CD4-positive, alpha-beta T cell treated with Interleukin-21 for 1 hour (primary cell): ENCODE measurements around the gene COL10A1.

ENCODE experiments used
- DNase-seq: peaks from one replicate; pipeline ENCODE4 v3.0.0-alpha.2; 2020

The COL10A1 gene

DNA sequence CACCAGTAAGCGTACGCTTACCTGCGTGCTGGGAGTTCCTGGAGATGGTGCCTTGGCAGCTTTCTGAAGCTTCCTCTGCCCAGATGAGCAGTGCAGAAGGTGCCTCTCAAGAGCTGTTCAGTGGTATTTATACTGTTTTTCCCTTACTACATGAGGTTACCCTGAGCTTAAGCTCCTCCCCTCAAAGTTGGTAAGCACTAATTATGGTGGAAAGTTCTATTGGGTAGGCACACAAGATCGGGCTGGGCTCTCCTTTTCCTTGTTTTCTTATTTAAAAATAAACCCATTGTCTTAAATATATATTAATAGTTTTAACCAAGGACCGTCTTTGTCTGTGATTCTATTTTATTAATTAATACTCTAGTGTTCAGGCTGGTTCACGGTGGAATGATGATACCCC is at the start of gene COL10A1:
TSS of gene COL10A1 (minus strand) at position 101 of the 400 bp plus-strand sequence. CDS start 640 bp downstream, outside the sequence.
- no peak for DNase-seq

DNA sequence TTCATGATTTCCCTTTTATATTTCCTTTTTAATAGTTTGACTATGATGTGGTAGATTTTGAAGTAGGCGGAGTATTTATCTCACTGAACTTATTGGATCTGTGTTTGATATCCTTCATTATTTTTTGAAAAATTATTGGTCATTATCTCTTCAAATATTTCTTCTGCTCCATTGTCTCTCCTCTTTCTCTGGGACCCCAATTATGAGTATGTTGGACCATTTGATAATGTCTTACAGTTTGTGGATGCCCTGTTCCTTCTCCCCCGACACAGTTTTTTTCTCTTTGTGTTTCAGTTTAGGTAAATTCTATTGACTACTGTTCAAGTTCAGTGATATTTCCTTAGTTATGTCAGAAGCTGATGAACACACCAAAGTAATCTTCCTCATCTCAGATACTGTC is 49.4 kb upstream of the COL10A1 start:
- DNase-seq, result no peak

DNA sequence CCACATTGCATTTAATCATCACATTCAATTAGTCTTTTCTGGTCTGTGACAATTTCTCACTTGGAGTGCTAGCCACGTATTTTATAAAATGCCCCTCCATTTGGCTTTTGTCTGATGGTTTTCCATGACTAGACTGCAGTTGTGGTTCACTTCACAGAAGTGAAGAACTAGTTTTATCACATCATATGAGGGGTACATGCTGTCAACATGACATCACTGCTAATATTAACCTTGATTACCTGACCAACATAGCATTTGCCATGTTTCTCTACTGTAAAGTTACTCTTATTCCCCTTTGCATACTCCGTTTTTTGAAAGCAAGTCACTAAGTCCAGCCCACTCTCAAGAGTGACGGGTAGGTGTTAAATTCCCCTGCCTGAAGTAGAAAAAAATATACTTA is 48.0 kb upstream of the COL10A1 start:
- DNase-seq, result no peak

DNA sequence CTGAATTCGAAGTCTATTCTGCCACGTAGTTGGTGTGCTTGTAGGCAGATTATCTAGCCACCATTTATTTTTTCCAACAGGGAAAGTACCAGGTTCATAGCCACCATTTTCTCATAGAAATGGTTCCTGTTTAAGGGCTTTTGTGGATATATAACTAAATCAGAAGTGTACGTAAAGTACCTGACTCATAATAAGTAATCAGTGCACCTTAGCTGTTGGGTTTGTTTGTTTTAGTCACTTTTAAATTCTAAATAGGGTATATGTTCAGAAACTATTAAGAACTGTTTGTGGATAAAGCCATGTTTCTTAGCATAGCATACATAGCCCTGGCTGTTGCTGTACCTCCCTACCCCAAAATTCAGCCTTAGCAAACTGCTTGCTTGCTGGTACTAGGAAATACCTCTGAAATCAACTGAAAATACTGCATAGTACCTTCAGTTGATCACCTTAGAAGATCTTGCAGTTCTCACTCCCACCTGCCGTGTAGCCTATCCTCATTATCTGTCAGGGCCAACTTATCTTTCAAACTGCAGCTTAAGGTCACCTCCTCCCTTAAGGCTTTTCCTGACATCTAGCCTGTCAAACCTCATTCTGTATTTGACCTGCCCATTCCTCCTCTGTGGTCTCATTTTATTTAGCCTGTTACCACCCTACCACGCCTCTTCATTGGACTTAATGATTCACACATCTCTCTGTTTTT is 44.6 kb upstream of the COL10A1 start:
- DNase-seq, result no peak

DNA sequence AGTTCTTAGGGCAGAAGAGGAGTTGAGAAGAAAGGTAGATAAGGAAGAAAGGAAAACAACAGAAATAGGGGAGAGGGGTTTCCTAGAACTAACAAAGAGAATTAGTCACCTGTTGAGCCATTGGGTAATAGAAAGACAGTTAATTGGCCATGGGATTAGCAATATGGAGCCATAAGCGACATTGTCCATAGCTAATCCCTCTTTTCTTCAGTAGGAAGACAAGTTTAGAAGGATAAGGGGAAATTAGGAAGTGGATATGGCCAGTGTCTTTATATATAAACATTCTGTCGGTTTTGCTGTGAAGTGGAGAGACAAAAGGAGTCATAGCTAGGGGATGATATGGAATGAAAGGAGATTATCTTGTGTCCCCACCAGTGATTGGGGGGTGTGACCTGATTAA is 43.9 kb upstream of the COL10A1 start:
- DNase-seq, result no peak

DNA sequence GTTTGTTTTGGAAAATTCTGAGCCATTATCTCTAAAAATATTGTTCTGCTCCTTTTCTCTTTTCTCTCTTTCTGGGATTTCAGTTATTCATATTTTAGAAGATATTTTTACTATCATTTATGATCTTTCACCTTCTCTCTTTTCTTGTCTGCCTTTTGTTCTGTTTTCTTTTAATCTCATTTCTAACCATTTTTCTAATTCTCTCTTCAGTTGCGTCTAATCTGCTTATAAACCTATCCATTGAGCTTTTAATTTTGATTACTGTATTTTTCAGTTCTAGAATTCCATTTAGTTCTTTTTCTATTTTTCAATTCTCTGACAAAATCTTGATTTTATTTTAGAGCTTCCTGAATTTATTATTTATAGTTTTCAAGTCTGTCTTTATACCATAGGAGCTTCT is 42.2 kb upstream of the COL10A1 start:
- DNase-seq, result no peak

DNA sequence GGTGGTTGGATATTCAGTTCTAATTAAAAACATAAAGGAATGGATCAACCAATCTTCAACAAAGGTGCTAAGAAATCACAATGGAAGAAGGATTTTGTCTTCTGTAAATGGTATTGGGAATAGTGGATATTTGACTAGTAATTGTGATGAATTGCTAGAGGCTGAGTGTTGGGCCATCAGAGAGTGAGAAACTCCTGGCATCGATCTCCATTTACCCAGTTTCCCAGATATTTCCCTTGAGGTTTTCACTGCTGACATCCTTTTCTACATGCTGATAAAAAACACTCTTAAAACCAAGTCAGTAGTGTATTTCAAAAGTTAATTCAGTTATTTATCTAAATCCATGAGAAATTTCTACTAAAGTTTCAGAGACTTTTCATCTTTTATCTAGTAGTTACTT is 40.4 kb upstream of the COL10A1 start:
- no peak for DNase-seq

DNA sequence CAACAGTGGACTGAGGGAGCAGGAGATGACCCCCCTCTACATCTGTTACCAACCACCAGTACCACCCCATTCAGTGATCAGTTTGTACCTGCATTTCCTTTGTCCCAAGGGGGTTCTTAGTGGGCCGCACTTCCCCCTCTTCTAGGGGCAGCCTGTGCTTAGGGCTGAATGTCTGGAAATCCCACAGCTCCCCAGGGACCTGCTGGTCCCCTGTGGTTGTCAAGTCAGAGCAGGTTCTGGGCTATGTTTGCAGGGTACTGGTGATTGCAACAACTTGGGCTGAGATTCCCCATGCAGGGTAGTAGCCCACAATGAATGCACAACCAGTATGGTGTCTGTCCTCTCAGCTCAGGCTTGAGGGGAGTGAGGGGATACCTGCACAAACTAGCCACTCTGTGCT is 39.7 kb upstream of the COL10A1 start:
- DNase-seq, result no peak

DNA sequence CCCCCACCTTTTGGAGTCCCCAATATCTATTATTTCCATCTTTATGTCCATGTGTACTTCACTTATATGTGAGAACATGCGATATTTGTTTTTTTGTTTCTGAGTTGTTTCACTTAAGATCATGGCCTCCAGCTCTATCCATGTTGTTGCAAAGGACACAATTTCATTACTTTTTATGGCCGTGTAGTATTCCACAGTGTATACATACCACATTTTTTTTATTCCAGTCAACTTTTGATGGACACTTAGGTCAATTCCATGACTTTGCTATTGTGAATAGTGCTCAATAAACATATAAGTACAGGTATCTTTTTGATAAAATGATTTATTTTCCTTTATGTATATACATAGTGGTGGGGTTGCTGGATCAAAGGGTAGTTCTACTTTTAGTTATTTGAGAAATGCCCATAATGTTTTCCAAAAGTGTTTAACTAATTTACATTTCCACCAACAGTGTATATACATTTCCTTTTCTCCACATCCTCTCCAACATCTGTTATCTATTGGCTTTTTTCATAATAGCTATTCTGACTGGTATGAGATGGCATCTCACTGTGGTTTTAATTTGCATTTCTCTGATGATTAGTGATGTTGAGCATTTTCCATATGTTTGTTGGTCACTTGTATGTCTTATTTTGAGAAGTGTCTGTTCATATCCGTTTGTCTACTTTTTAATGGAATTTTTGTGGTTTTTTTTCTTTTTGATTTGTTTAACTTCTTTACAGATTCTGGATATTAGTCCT is 34.0 kb upstream of the COL10A1 start:
- no peak for DNase-seq

DNA sequence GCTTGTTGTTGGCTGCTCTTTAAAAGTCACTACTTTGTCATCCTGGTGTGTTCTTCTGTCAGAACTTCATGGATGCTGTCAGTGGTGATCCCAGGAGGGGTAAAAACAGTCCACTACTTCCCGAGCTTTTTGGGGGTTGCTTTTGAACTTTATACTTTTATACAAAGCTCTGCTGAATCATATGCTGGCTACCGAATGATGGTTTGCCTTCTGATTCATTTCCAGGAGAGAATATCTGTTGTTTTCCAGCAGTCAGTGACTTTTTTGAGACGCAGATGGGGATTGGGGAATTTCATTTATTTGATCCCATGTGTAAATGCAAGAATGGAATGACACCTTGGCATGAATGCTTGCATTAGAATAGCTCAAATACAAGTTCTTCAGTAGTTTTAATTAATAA is 32.7 kb upstream of the COL10A1 start:
- DNase-seq, result no peak

DNA sequence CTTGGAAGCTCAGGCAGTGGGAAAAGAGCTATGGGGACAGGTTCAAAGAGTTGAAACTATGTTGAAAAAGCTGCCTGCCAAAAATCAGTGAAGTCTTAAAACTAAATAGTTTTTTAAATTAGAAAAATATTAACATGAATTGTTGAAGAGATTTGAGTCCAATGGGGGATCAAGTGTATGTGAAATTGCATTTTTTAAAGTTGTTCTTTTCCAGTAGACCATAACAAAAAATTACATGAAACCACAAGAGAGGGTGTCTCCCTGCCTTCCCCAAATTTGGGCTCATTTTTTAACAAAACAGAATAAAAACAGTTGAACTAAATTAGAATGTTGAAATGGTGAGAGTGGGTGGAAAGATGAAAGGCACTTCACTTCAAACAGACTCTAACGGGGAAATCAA is 31.5 kb upstream of the COL10A1 start:
- DNase-seq, result no peak

DNA sequence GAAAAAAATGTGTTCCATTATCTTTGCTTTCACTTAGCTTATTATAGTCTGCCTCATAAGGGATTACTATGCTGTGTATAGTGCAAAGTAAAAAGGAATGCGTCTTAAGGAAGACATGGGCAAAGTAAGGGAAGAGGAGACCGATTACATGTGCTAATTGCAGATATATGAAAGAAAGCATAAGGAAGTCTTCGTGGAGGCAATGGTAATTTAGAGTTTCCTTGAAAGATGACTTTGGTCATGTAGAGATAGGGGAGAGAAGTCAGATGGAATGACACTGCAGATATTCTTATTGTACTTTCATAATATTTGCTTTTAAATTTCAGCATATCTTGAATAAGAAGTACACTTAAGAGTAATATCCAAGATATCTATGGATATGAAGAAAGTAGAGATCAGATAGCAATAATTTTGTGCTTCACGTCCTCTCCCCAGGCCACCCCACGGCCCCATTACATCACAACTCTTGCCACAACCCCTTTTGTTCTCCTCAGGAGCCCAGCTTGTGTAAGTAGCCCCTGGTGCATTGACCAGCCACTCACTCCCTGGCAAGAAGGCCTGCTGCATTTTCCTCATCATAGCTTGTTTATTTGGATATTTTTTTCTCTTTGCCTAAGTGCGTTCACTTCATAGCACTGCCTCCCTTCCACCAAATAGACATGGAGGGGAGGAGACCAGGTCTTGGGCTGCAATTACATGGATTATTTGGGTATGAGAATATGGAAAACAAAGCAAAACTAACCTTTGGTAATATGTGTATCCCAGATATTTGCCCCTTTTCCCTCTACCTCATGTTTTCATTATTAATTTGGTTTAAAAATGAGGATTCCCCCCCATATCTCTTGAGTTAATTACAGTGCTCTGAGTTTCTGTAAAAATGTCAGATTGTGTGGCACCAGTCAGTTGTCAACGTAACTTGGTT is 30.7 kb upstream of the COL10A1 start:
- no peak for DNase-seq

DNA sequence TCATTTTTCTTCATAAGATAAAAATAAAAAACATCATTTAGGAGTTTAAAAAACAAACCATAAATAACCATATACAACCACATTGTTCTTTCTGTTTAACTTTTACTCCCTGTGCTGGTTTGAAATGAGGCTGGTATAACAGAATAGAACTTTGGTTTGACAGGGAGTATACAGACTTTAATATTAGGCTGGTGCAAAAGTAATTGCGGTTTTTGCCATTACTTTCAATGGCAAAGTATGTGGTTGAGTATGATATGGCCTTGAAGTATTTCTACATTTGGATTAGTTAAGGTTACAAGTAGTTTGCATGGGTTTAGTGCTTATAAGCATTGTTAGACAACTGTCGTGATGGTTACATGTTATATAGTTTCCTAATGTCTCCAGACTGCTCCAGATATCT is 29.0 kb upstream of the COL10A1 start:
- no peak for DNase-seq

DNA sequence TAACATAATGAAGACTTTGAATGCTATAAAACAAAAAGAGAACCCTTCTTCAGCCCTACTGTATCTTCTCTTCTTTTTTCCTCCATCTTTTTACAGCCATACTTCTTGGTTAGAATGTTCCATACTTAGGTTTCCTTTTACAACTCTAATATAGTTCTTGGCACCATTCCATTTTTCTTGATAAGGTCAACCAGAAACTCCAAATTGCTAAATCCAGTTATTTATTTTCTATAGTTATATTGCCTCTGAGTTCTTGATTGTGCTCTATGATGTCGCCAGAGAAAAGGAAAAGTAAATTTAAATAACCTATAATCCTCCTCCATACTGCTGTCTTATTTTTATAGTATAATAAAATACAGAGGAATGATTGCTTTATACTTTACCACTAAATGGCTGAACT is 26.7 kb upstream of the COL10A1 start:
- DNase-seq, result no peak

DNA sequence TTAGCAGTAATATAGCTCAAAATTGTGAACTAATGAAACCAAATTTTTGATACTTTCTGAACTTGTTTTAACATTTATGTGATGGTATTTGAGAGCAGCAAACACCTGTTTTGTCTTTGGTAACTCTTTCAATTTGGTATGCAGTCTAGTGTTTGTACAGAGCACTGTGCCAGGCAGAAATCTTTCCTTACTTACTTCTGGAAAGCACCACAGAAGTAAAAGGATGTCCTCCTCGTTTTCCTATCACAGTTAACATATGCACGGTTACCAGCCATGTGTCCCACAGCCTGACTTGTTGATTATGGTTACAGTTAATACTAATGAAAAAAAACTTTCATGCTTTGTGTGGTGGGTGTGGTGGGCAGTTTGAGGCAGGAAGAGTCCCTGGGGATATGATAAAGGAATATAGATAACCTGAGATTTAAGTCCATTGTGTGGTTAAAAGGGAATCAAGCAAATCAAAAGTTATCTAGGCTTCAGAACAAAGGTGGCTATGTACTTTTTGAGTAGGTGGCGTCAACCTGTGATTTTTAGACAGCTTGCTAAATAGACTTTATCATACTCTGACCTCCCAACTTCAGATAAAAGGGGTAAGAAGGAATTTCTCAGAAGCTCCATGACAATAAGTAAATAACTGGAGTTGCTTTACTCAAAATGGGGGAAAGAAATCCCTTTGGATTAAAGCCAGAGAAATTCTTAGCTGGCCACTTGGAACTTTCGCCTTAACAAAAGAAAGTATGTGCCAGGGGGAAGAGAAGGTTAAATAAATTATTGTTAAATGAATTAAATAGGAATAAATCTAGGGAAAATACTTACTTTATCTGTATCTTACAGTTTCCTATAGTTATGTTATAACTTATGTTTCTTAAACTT is 20.1 kb upstream of the COL10A1 start:
- no peak for DNase-seq

DNA sequence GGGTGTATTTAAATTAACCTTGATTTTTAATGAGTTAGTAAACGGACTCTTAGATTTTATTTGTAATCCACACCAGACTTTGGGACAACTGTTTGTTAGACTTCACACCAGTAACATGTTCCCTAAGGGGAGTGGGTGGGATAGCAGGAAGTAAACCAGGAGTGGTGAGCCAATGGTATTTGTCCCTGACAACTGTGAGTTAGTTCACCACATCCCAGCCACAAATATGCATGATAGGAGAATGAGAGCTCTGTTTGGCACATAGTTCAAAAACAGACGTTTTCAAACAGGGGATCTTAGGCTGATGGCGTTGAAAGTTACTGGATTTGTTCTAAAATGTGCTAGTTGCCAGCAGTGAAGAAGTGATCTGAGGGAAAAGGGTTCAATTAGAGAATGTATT is 18.7 kb upstream of the COL10A1 start:
- no peak for DNase-seq

DNA sequence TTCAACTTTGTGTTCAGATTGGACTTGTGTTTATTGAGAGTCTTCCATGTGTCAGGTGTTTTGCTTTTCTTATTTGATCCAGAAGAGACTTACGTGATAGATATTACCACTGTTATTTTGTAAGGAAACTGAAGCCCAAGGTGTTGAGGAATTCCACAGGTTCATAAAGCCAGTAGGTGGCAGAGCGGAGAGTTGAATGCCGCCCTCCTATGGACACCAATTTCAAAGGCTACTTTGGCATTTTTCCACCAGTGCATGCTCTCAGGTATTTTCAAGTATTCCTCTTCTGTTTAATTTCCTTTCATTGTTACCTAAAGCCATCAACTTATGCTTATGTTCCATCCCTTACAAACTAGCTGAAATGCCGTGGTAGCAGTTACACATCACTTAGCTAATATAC is 14.0 kb upstream of the COL10A1 start:
- no peak for DNase-seq

DNA sequence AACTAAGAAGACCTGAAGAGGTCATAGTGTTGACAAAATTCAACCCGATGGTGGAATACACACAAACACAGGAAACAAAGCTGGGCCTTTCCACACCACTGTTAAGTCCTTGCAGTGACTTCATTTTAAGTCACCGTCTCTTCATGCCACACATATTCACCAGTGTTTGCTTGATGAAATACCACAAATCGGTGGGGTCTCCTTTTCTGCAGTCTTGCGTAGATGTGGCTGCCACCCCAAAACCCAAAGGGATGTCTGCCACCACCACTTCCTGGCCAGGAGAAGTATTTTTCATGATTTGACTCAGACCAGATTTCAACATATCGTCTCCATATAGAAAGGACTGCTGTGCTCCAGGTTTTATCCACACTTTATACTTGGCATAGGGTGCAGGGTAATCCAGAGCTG is 11.0 kb upstream of the COL10A1 start:
- DNase-seq, result peak; percentile 11

DNA sequence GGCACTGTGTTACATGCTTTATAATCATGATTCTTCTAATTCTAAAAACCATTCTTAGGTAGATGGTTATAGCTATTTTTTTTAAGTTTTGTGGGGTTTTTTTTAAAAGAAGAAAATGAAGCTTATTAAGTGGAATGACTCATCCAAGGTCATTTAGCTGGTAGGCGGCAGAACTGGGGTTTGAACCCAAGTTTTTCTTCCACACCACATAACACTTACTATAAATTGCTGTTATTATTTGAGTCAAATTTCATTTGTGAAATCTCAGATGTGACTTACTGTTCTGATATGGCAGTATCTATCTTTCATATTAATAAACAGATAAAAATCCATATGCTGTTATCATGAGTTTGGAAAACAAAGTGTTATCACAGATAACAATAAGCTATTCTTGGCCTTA is 10.4 kb upstream of the COL10A1 start:
- no peak for DNase-seq

DNA sequence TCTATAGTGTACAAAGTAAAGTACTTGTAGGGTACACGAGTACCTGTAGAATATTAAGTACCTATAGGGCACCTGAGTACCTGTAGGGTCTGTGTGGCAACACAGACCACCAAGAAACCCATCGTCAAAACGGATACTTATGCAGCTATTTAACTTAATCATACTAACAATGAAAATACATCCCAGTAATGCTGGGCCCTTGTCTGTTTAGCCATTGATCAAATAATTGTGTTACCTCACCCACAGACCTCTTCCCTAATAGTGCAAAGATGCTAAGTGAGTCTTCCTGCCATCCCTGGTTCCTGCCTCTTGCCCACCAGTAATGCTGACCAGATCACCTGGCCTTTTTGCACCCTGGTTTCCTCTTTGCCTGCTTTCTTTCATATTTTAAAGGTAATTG is 7.5 kb upstream of the COL10A1 start:
- no peak for DNase-seq

DNA sequence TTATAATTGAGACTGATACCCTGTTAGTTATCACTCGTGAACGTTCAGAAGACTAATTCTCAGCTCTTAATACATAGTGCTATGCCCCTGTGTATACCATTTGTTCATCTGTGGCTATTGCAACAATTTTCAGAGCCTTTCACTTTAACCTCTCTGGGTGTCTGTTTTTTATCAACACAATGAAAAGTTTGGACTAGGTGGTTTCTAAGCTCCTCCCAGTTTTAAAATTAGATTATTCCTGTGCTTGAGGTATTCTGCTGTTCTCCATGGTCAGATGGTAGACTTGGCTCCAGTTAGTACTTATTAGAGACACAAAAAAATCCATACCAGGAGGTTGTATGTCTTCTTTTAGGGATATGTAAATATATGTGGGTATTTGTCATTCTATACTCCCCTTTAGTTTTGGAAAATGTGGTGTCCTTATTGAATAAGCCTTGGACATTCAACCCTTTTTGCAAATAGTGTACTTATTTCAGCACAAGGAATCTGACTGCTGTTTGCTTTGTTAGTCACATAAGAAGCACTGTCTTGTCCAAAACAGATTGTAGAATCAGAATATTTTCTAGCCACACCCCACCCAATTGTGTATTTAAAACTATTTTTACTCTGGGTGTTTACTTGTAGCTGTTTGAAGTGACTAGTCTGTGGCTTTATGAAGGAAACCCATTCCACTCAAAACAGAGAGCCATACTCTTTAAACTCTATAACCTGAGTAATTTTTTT is 2.0 kb upstream of the COL10A1 start:
- DNase-seq, result no peak

DNA sequence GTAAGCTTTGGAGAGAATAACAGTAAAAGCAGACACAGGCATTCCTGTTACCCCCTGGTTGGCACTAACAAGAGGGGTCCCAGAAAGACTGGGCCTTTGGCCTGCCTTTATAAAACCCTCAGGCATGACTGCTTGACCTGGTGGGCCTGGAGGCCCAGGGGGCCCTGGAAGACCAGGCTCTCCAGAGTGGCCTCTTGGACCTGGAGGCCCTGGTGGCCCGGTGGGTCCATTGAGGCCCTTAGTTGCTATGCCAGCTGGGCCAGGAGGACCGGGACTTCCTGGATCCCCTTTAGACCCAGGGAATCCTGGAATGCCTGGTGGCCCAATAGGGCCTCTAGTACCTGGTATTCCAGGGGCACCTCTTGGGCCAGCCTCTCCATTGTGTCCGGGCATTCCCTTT is 5.5 kb downstream of the COL10A1 start:
- DNase-seq, result no peak
